Measurements from ENCODE around the gene LRRC46.

GRCh38 chr17:47879776-47880454, 48.4 kb downstream of the LRRC46 start:
- TF ChIP-seq POLR2A (IDR thresholded peaks at IDR 0.05; ENCODE audit: low read depth) = no peak
- TF ChIP-seq, protein P1, sequence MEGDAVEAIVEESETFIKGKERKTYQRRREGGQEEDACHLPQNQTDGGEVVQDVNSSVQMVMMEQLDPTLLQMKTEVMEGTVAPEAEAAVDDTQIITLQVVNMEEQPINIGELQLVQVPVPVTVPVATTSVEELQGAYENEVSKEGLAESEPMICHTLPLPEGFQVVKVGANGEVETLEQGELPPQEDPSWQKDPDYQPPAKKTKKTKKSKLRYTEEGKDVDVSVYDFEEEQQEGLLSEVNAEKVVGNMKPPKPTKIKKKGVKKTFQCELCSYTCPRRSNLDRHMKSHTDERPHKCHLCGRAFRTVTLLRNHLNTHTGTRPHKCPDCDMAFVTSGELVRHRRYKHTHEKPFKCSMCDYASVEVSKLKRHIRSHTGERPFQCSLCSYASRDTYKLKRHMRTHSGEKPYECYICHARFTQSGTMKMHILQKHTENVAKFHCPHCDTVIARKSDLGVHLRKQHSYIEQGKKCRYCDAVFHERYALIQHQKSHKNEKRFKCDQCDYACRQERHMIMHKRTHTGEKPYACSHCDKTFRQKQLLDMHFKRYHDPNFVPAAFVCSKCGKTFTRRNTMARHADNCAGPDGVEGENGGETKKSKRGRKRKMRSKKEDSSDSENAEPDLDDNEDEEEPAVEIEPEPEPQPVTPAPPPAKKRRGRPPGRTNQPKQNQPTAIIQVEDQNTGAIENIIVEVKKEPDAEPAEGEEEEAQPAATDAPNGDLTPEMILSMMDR (IDR thresholded peaks at IDR 0.05) = no peak

Data from esophagus muscularis mucosa (tissue), 3 donors.